Activated B cell treated with CpG ODN at 0.5 μM for 24 hours (primary cell): ENCODE data around the gene ITGB4. TPM values are rescaled to one million over a fixed set of nuclear protein-coding genes. Genes with fewer than 3 reads are reported as not detected.

Source experiments
- ATAC-seq: fragments of 200-7000 bp; cut with Tn5 transposase; one replicate; pipeline ENCODE4 v1.10.0; 2021; ENCODE audit warnings: low read depth, mild to moderate bottlenecking, moderate library complexity
- CTCF ChIA-PET: fragments of 350-600 bp; sonication (Branson Sonifier 250); formaldehyde crosslinking; loops from one replicate; lab custom pipeline; 2021; ENCODE audit warnings: antibody characterized with exemption; lab: Charles Lee
- POLR2A ChIA-PET: fragments of 350-600 bp; sonication (Branson Sonifier 250); formaldehyde crosslinking; loops from one replicate; lab custom pipeline; 2021; ENCODE audit warnings: antibody characterized with exemption; lab: Charles Lee
- DNase-seq: peaks from one replicate; pipeline ENCODE4 v3.0.0; 2022
- H3K27ac Mint-ChIP-seq: one replicate; pipeline ENCODE4 v1.8.0; 2020; ENCODE audit warnings: mixed read lengths
- H3K27me3 Mint-ChIP-seq: one replicate; pipeline ENCODE4 v1.8.0; 2021; ENCODE audit warnings: mixed read lengths
- H3K36me3 Mint-ChIP-seq: one replicate; pipeline ENCODE4 v1.8.0; 2021; ENCODE audit warnings: low read depth, mixed read lengths
- H3K4me1 Mint-ChIP-seq: one replicate; pipeline ENCODE4 v1.8.0; 2021; ENCODE audit warnings: mixed read lengths
- H3K4me3 Mint-ChIP-seq: one replicate; pipeline ENCODE4 v1.8.0; 2020; ENCODE audit warnings: mild to moderate bottlenecking, mixed read lengths
- H3K9me3 Mint-ChIP-seq: one replicate; pipeline ENCODE4 v1.8.0; 2020; ENCODE audit warnings: mixed read lengths
- CTCF ChIP-seq: fragments of 200-600 bp; IDR thresholded peaks from one replicate; pipeline ENCODE4 v1.8.0; 2022; ENCODE audit warnings: antibody characterized with exemption, mild to moderate bottlenecking
- intact Hi-C: fragments of 100-400 bp; cut with micrococcal nuclease; formaldehyde crosslinking; loops from one replicate; pipeline ENCODE4 v1.15.1; 2024
- total RNA-seq: library from RNA; stranded (reverse); gene quantifications from 2 replicates; pipeline ENCODE4 v1.2.3, GENCODE V29; 2022

ITGB4 gene
- total RNA-seq, 1 donor from 2014 or later, result 2.2 TPM

DNA sequence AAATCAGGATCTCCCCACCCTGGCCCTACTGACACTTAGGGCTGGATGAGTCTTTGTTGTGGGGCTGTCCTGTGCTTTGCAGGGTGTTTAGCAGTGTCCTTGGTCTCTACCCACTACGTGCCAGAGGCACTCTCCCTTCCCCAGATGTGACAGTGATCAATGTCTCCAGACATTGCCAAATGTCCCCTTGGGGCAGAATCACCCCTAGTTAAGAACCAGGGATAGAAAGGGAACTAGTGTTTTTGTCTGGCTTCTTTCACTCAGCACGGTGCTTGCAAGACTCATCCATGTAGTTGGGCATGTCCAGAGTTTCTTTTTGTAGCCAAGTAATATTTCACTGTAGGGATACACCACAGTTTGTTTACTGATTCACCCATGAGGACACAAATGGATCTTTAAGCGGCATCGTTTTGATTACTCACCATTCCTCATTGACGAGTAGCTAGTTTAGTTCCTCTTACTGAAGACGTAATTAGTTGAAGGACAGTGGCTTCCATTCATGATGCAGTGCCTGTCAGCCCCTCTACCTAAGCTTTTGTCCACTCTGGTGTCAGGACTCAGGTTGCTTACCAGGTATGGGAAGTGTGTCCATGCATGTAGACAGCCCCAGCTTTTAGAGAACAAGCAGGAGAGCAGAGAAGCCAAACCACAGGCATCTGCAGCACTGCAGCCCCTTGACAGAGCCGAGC is 26.0 kb upstream of the ITGB4 start:
- no peak overlapping the region for H3K27ac Mint-ChIP-seq
- peaks cover 16% of the 10 kb centered on the region for H3K4me1 Mint-ChIP-seq
- no peaks in the 10 kb centered on the region for H3K9me3 Mint-ChIP-seq
- H3K36me3 Mint-ChIP-seq, result peaks cover 78% of the 10 kb centered on the region
- POLR2A ChIA-PET, result interaction anchor here (0.6 kb wide), 2 partner anchors 51 to 523 kb away, joined by 4 to 8 read pairs; no protein-coding TSS in a partner anchor
- intact Hi-C loops, result no loop called here
- H3K4me3 Mint-ChIP-seq, result no peak overlapping the region
- DNase-seq, result no peak
- no peak for ATAC-seq
- CTCF ChIA-PET, result interaction anchor here (0.6 to 1.7 kb wide), 2 partner anchors 52 to 921 kb away, joined by 4 to 6 read pairs; no protein-coding TSS in a partner anchor
- H3K27me3 Mint-ChIP-seq, result no peaks in the 10 kb centered on the region
- no peak for TF ChIP-seq CTCF

- Mint-ChIP-seq H3K9me3 (no peaks in the 10 kb centered on the region), H3K27ac (no peak overlapping the region), H3K4me1 (peaks cover 10% of the 10 kb centered on the region), H3K27me3 (no peaks in the 10 kb centered on the region), H3K36me3 (peaks cover 80% of the 10 kb centered on the region), H3K4me3 (no peak overlapping the region)
- ATAC-seq, result no peak
- DNase-seq, result no peak
- TF ChIP-seq CTCF, result no peak
- ChIA-PET POLR2A (interaction anchor here (0.7 kb wide), 2 partner anchors 7 to 54 kb away, joined by 4 to 8 read pairs; no protein-coding TSS in a partner anchor), CTCF (interaction anchor here (1.7 kb wide), 1 partner anchor 51 kb away, joined by 6 read pairs; no protein-coding TSS in a partner anchor)
- intact Hi-C loops, result no loop called here
Measured at GRCh38 chr17:75695830-75696271, 25.4 kb upstream of the ITGB4 start.

DNA sequence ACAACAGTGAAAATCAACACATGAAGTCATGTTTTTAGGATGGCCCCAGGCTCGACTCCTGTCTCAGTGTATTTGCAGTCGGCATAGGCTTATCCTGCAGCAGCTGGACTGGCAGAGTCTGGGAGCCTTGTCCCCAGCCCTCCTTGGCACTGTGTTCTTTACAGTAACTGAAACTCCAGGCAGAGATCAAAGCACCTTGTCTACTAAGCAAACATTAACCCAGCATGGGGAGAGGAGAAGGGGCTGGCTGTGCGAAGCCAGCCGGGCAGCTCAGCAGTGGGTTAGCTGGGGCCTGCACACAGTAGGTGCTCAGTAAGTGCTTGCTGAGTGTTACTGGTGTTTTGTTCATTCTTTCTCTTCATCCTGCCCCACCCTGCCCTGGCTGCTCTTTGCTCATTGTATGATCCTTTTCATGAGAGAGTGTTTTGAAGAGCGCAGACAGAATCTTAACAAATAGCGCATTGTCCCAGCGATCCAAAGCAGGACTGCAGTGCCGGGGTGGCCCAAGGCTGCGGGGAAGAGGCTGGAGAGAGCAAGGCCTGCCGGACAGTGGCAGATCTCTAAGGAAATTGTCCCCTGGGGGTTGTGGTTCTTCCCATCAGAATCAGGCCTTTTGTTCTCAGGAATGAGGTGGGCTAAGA is 23.5 kb upstream of the ITGB4 start:
- Mint-ChIP-seq H3K4me3 (no peak overlapping the region), H3K9me3 (no peaks in the 10 kb centered on the region), H3K27ac (no peak overlapping the region), H3K27me3 (no peaks in the 10 kb centered on the region), H3K36me3 (peaks cover 84% of the 10 kb centered on the region), H3K4me1 (no peaks in the 10 kb centered on the region)
- no peak for DNase-seq
- ChIA-PET CTCF (no interaction called here), POLR2A (no interaction called here)
- TF ChIP-seq CTCF, result no peak
- ATAC-seq, result no peak
- intact Hi-C loops, result no loop called here

- H3K27ac Mint-ChIP-seq, result no peak overlapping the region
- POLR2A ChIA-PET, result interaction anchor here (0.6 kb wide), 1 partner anchor 175 kb away, joined by 3 read pairs; no protein-coding TSS in a partner anchor
- H3K36me3 Mint-ChIP-seq, result peaks cover 84% of the 10 kb centered on the region
- intact Hi-C loops, result no loop called here
- no peak for TF ChIP-seq CTCF
- H3K4me3 Mint-ChIP-seq, result no peak overlapping the region
- ATAC-seq (no peak), DNase-seq (no peak)
- CTCF ChIA-PET, result no interaction called here
- no peaks in the 10 kb centered on the region for H3K27me3 Mint-ChIP-seq
- H3K4me1 Mint-ChIP-seq, result no peaks in the 10 kb centered on the region
- no peaks in the 10 kb centered on the region for H3K9me3 Mint-ChIP-seq
Measured at GRCh38 chr17:75698659-75699058, 22.6 kb upstream of the ITGB4 start.

DNA sequence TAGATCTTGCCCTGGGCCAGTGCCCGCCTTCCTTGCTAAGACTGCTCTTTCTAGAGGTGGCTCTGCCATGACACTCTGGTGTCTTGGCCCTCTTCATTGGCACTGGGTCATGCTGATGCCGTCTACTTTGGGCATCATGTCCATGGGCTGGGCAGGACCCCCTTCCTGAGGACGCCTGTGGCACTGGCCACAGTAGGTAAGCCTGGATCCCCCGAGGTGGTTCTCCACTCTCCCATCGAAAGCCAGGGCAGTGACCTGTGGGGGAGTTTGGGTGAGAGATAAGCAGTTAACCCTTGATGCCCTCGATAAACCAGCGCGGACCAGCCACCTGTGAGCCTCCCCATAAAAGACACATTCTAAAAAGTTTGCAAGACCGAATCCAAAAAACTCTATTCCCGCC is 20.0 kb upstream of the ITGB4 start:
- Mint-ChIP-seq H3K36me3 (peaks cover 87% of the 10 kb centered on the region), H3K27ac (no peak overlapping the region), H3K4me3 (no peak overlapping the region), H3K9me3 (no peaks in the 10 kb centered on the region), H3K27me3 (no peaks in the 10 kb centered on the region), H3K4me1 (no peaks in the 10 kb centered on the region)
- intact Hi-C loops, result no loop called here
- TF ChIP-seq CTCF, result no peak
- DNase-seq (no peak), ATAC-seq (no peak)
- POLR2A ChIA-PET, result no interaction called here
- CTCF ChIA-PET, result no interaction called here
